Trophoblast cell (in vitro differentiated cells and primary cell): Measurements from ENCODE around the gene SEC63.
A peak's percentile ranks its signal among the peaks of the same experiment; 100 is the strongest.
"Not testable (repeated sequence)": the region's sequence is repeated elsewhere in the genome, so short reads cannot be mapped to it uniquely, and the experiment has no call there.

ENCODE experiments used
- DNase-seq, 2 donors: peaks; one replicate each; pipeline ENCODE4 v3.0.0-alpha.2; 2016
- H2AFZ ChIP-seq: 2 replicates; pipeline ENCODE4 v1.6.1; 2013; ENCODE audit warnings: low read length, moderate library complexity, mild to moderate bottlenecking; ENCODE audit not compliant: insufficient read depth, poor library complexity
- H2AK5ac ChIP-seq: 2 replicates; pipeline ENCODE4 v1.6.1; 2013; ENCODE audit warnings: mild to moderate bottlenecking, low read length
- H2BK120ac ChIP-seq: 2 replicates; pipeline ENCODE4 v1.6.1; 2013; ENCODE audit warnings: low read length, mild to moderate bottlenecking, moderate library complexity; ENCODE audit not compliant: insufficient read depth, poor library complexity
- H2BK12ac ChIP-seq: 2 replicates; pipeline ENCODE4 v1.6.1; 2013; ENCODE audit warnings: mild to moderate bottlenecking, low read length, moderate library complexity
- H2BK5ac ChIP-seq: 2 replicates; pipeline ENCODE4 v1.6.1; 2013; ENCODE audit warnings: low read length, low read depth, moderate library complexity, mild to moderate bottlenecking; ENCODE audit not compliant: poor library complexity
- H3K14ac ChIP-seq: 2 replicates; pipeline ENCODE4 v1.6.1; 2013; ENCODE audit warnings: mild to moderate bottlenecking, low read length
- H3K18ac ChIP-seq: 2 replicates; pipeline ENCODE4 v1.6.1; 2013; ENCODE audit warnings: mild to moderate bottlenecking, low read length
- H3K23ac ChIP-seq: 2 replicates; pipeline ENCODE4 v1.6.1; 2013; ENCODE audit warnings: low read length
- H3K27ac ChIP-seq: 2 replicates; pipeline ENCODE4 v1.5.1; 2013; ENCODE audit warnings: low read depth, mild to moderate bottlenecking, inconsistent platforms, low read length, moderate library complexity
- H3K27me3 ChIP-seq: 2 replicates; pipeline ENCODE4 v1.6.1; 2013; ENCODE audit warnings: inconsistent platforms, mild to moderate bottlenecking, low read length, moderate library complexity; ENCODE audit not compliant: insufficient read depth
- H3K36me3 ChIP-seq, 2 experiments: 1 replicate in 1 of 2; 2 replicates in 1 of 2; pipeline ENCODE4 v1.6.1; 2013; ENCODE audit warnings: low read length in 2 of 2, mild to moderate bottlenecking in 2 of 2, moderate library complexity in 1 of 2; ENCODE audit not compliant: insufficient read depth in 2 of 2, control insufficient read depth in 1 of 2
- H3K4ac ChIP-seq: 2 replicates; pipeline ENCODE4 v1.6.1; 2013; ENCODE audit warnings: low read depth, mild to moderate bottlenecking, low read length, moderate library complexity
- H3K4me1 ChIP-seq, 2 experiments: 1 replicate in 1 of 2; 2 replicates in 1 of 2; pipeline ENCODE4 v1.6.1; 2013; ENCODE audit warnings: low read length in 2 of 2, mild to moderate bottlenecking in 2 of 2, moderate library complexity in 1 of 2; ENCODE audit not compliant: insufficient read depth in 2 of 2, control insufficient read depth in 1 of 2
- H3K4me2 ChIP-seq: 2 replicates; pipeline ENCODE4 v1.6.1; 2013; ENCODE audit warnings: inconsistent platforms, mild to moderate bottlenecking, low read length, moderate library complexity
- H3K4me3 ChIP-seq: 2 replicates; pipeline ENCODE4 v1.5.1; 2013; ENCODE audit warnings: mild to moderate bottlenecking, low read depth, low read length, inconsistent platforms
- H3K79me1 ChIP-seq: one replicate; pipeline ENCODE4 v1.6.1; 2013; ENCODE audit warnings: low read length
- H3K79me2 ChIP-seq: 2 replicates; pipeline ENCODE4 v1.6.1; 2013; ENCODE audit warnings: low read length, mild to moderate bottlenecking; ENCODE audit not compliant: control insufficient read depth, insufficient read depth, poor library complexity
- H3K9ac ChIP-seq: 2 replicates; pipeline ENCODE4 v1.6.1; 2013; ENCODE audit warnings: mild to moderate bottlenecking, low read length
- H3K9me3 ChIP-seq: 2 replicates; pipeline ENCODE4 v1.6.1; 2013; ENCODE audit warnings: low read depth, mild to moderate bottlenecking, control low read depth, inconsistent platforms, low read length; ENCODE audit not compliant: insufficient read depth
- H4K12ac ChIP-seq: 2 replicates; pipeline ENCODE4 v1.6.1; 2013; ENCODE audit warnings: low read depth, mild to moderate bottlenecking, low read length, moderate library complexity
- H4K8ac ChIP-seq: 2 replicates; pipeline ENCODE4 v1.6.1; 2013; ENCODE audit warnings: low read depth, mild to moderate bottlenecking, low read length, moderate library complexity
- H4K91ac ChIP-seq: one replicate; pipeline ENCODE4 v1.6.1; 2013; ENCODE audit warnings: low read depth, mild to moderate bottlenecking, low read length, moderate library complexity
- WGBS: extraction: QIAGEN DNeasy Blood & Tissue Kit; methylation state at CpG from one replicate; pipeline ENCODE4 v1.1.7; 2013; ENCODE audit warnings: missing lambda C conversion rate; ENCODE audit not compliant: insufficient read length, insufficient coverage; ENCODE audit errors: extremely low coverage; 5-methylcytosine and 5-hydroxymethylcytosine counted together

The SEC63 gene

DNA sequence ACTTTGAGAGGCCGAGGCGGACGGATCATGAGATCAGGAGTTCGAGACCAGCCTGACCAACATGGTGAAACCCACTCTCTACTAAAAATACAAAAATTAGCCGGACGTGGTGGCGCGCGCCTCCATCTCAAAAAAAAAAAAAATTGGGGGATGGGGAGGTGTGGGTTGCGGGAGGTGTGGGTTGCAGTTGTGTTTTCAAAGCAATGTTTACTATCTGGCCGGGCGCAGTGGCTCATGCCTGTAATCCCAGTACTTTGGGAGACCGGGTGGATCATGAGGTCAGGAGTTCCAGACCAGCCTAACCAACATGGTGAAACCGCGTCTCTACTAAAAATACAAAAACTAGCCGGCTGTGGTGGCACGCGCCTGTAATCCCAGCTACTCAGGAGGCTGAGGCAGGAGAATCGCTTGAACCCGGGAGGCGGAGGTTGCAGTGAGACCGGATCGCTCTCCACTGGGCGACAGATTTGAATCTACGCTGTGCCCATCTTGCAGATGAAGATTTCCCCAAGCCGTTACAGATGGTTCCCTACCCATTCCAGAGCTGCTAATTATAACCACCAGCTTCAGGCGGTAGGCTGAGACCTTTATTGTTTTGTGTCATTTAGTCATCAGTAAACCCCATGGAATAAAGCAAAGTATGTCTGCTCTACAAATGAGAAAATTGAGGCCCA, 818 bp upstream of the SEC63 start:
- H3K9me3 ChIP-seq, H3K18ac ChIP-seq, H3K36me3 ChIP-seq, H3K23ac ChIP-seq, H3K14ac ChIP-seq, H2BK120ac ChIP-seq, H2AK5ac ChIP-seq, H4K12ac ChIP-seq, H3K79me1 ChIP-seq, H3K4ac ChIP-seq, H3K4me1 ChIP-seq, H3K27me3 ChIP-seq, H4K91ac ChIP-seq, H3K9ac ChIP-seq, H3K27ac ChIP-seq, H2AFZ ChIP-seq, H2BK12ac ChIP-seq: not testable (repeated sequence)
- Histone ChIP-seq H4K8ac (peak overlapping the region; percentile 34), H3K4me2 (peak overlapping the region; percentile 87), H3K4me3 (peak overlapping the region; percentile 18), H3K79me2 (peaks cover 17% of the 10 kb centered on the region), H2BK5ac (peak overlapping the region; percentile 11)
- peak; percentile 0 to 39 for DNase-seq
- WGBS = no CpG with 5 or more reads among the region's 27 CpGs

DNA sequence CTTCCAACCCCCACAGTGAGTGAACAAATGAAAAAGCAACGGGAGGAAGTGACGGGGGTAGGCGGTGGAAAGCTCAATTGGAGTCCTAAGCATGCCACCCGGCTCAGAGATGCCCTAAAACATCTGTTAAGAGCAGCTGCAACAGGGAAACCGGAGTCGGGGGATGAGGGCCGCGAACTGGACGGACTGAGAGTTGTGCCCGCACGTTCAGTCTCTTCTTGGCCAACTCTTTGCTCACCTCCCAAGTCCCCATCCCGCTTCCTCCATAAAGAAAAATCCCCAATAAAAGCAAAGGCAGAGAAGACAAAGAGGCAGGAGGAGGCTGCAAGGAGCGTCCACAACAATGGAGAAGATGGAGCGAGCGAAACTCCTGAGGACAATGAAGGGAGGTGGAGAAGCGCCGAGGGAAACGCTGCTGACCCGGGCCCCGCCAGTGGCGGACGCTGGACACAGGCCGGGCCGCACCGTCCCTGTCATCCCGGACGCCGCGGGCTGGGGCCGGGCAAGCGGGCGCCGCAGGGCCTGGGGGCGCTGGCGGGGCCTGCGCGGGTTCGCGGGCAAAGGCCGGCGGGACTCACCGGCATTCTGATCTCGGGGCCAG, 600 bp downstream of the SEC63 start:
- no peak overlapping the region for H2BK12ac ChIP-seq
- no peaks in the 10 kb centered on the region for H3K9me3 ChIP-seq
- H3K14ac ChIP-seq = peak overlapping the region; percentile 89
- peaks cover 0 to 7% of the 10 kb centered on the region in 2 experiments for H3K36me3 ChIP-seq
- peaks cover 10% of the 10 kb centered on the region for H3K79me1 ChIP-seq
- peak overlapping the region; percentile 71 for H2BK5ac ChIP-seq
- H3K9ac ChIP-seq = peak overlapping the region; percentile 95
- peak overlapping the region; percentile 82 for H2AFZ ChIP-seq
- H3K23ac ChIP-seq = no peak overlapping the region
- peak overlapping the region; percentile 80 for H4K8ac ChIP-seq
- peak overlapping the region; percentile 81 for H4K91ac ChIP-seq
- H3K27me3 ChIP-seq = no peaks in the 10 kb centered on the region
- WGBS = no CpG with 5 or more reads among the region's 43 CpGs
- H3K27ac ChIP-seq = peak overlapping the region; percentile 79
- H3K79me2 ChIP-seq = peaks cover 20% of the 10 kb centered on the region
- DNase-seq = peak; percentile 59 to 70
- H3K4ac ChIP-seq = peak overlapping the region; percentile 64
- H3K4me1 ChIP-seq = peaks cover 0 to 2% of the 10 kb centered on the region in 2 experiments
- peak overlapping the region; percentile 87 for H2BK120ac ChIP-seq
- H3K4me2 ChIP-seq = peak overlapping the region; percentile 65
- H3K18ac ChIP-seq = peak overlapping the region; percentile 98
- peak overlapping the region; percentile 99 for H3K4me3 ChIP-seq
- H2AK5ac ChIP-seq = peak overlapping the region; percentile 86
- peak overlapping the region; percentile 78 for H4K12ac ChIP-seq

- Histone ChIP-seq H3K4me2 (peak overlapping the region; percentile 65), H3K9me3 (no peaks in the 10 kb centered on the region), H2AFZ (no peak overlapping the region), H3K27me3 (no peaks in the 10 kb centered on the region), H3K4me1 (peaks cover 0 to 2% of the 10 kb centered on the region in 2 experiments), H3K14ac (no peak overlapping the region), H4K91ac (no peak overlapping the region), H2AK5ac (no peak overlapping the region), H3K27ac (no peak overlapping the region), H3K4ac (no peak overlapping the region), H3K18ac (no peak overlapping the region), H3K4me3 (peak overlapping the region; percentile 99), H2BK12ac (no peak overlapping the region), H4K8ac (no peak overlapping the region), H3K9ac (no peak overlapping the region), H4K12ac (no peak overlapping the region), H3K36me3 (peaks cover 0 to 8% of the 10 kb centered on the region in 2 experiments), H2BK120ac (no peak overlapping the region), H3K79me2 (peaks cover 20% of the 10 kb centered on the region), H3K23ac (no peak overlapping the region), H2BK5ac (no peak overlapping the region), H3K79me1 (peaks cover 10% of the 10 kb centered on the region)
- DNase-seq = peak in 1 of 2 donors; percentile 50
- no CpG with 5 or more reads among the region's 9 CpGs for WGBS
These were observed 1.3 kb downstream of the SEC63 start for GRCh38 chr6:107956586-107957307.

DNA sequence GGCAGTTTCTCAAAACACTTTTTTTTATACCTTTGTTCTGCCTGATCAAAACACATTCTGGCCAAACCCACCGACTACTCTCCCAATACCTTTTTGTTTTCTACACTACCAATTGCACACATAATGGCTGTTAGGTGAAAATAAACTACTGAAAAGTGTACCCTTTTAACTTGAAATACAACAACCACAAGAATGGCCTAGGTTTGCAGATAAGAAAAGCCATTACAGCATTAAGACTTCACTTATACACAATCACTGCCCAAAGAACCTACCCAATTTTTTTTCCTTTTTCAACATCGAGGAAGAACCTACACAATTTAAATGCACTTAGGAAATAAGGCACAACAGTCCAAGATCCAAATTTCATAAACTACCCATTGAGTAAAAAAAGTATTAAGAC, 1.8 kb downstream of the SEC63 start:
- Histone ChIP-seq H3K18ac (no peak overlapping the region), H3K14ac (no peak overlapping the region), H3K4me2 (peak overlapping the region; percentile 52), H3K79me2 (peaks cover 24% of the 10 kb centered on the region), H3K4me1 (peaks cover 0 to 2% of the 10 kb centered on the region in 2 experiments), H3K36me3 (peaks cover 0 to 8% of the 10 kb centered on the region in 2 experiments), H4K91ac (no peak overlapping the region), H4K8ac (no peak overlapping the region), H4K12ac (no peak overlapping the region), H3K27me3 (no peaks in the 10 kb centered on the region), H3K4ac (no peak overlapping the region), H3K23ac (no peak overlapping the region), H2AFZ (no peak overlapping the region), H2AK5ac (no peak overlapping the region), H2BK120ac (no peak overlapping the region), H2BK12ac (no peak overlapping the region), H3K9ac (no peak overlapping the region), H3K4me3 (no peak overlapping the region), H2BK5ac (no peak overlapping the region), H3K27ac (no peak overlapping the region), H3K9me3 (no peaks in the 10 kb centered on the region), H3K79me1 (peaks cover 10% of the 10 kb centered on the region)
- no peak for DNase-seq
- no CpG with 5 or more reads among the region's 2 CpGs for WGBS
